ENCODE data around the gene ACSF3. TPM values are rescaled to one million over a fixed set of nuclear protein-coding genes. Genes with fewer than 3 reads are reported as not detected.

ACSF3 gene
- total RNA-seq, 1 experiment from 2014 or later, result 30.8 TPM

- DNase-seq (ENCODE audit: low read depth, low spot score) (no peak), ATAC-seq (no peak)
- H3K27me3 ChIP-seq (ENCODE audit: control insufficient read depth, insufficient read depth, low read length), result no peaks in the 10 kb centered on the region
- BruUV-seq (replicated peaks), result no TSS peak
- TF ChIP-seq, protein P1, sequence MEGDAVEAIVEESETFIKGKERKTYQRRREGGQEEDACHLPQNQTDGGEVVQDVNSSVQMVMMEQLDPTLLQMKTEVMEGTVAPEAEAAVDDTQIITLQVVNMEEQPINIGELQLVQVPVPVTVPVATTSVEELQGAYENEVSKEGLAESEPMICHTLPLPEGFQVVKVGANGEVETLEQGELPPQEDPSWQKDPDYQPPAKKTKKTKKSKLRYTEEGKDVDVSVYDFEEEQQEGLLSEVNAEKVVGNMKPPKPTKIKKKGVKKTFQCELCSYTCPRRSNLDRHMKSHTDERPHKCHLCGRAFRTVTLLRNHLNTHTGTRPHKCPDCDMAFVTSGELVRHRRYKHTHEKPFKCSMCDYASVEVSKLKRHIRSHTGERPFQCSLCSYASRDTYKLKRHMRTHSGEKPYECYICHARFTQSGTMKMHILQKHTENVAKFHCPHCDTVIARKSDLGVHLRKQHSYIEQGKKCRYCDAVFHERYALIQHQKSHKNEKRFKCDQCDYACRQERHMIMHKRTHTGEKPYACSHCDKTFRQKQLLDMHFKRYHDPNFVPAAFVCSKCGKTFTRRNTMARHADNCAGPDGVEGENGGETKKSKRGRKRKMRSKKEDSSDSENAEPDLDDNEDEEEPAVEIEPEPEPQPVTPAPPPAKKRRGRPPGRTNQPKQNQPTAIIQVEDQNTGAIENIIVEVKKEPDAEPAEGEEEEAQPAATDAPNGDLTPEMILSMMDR (IDR thresholded peaks at IDR 0.05), result no peak
- TF ChIP-seq POLR2AphosphoS5 (IDR thresholded peaks at IDR 0.05; ENCODE audit: low read depth, low read length), result no peak
- TF ChIP-seq TCF7L2 (IDR thresholded peaks at IDR 0.05; ENCODE audit: low read depth, low read length), result no peak
- TF ChIP-seq REST (IDR thresholded peaks at IDR 0.05; ENCODE audit: insufficient read depth in 1 of 2, low read depth in 2 of 2, low read length in 1 of 2), result no peak
- no peak for TF ChIP-seq SIN3A (IDR thresholded peaks at IDR 0.05; ENCODE audit: borderline replicate concordance, insufficient read depth, low read depth, low read length)
- intact Hi-C loops (cut with micrococcal nuclease; ENCODE audit: unreplicated experiment), result no loop called here
- no peaks in the 10 kb centered on the region for H3K4me1 ChIP-seq (ENCODE audit: control insufficient read depth, insufficient read depth, low read length)
- in situ Hi-C loops (cut with HindIII; ENCODE audit: low pct_unique_long_range_greater_than_20kb, low sequenced_read_pairs), result no loop called here
- H3K4me3 ChIP-seq (ENCODE audit: low read depth in 2 of 2, low read length in 2 of 2), result no peak overlapping the region
- CTCF ChIA-PET, result no interaction called here
- no peaks in the 10 kb centered on the region for H3K9me3 ChIP-seq (ENCODE audit: control insufficient read depth, insufficient read depth, low read depth, low read length)
- POLR2A ChIA-PET, result no interaction called here
- H3K27ac ChIP-seq (ENCODE audit: low read length), result no peak overlapping the region
- H3K36me3 ChIP-seq (ENCODE audit: control insufficient read depth, insufficient read depth, low read length), result no peaks in the 10 kb centered on the region
These were observed 18.9 kb downstream of the ACSF3 start for GRCh38 chr16:89112377-89113151.

DNA sequence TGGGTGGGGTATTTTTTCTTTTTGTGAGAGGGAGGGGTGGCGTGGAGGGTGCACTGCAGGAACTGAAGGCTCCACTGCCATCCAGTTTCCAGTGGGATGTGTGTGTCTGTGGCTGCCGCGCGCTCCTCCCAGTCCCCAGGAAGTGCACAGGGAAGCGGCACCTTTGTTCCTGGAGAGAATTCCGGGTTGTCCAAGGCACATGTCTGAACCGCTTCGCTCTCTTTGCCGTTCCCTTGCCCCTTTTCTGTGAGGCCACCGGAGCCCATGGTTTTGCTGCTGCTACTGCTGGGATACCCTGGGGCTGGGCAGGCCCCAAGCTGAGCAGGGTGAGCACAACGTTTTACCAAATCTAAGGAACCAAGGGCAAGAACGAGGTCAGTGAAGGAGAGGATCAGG lies 19.5 kb downstream of the ACSF3 start:
- no peak for TF ChIP-seq POLR2AphosphoS5 (IDR thresholded peaks at IDR 0.05; ENCODE audit: low read depth, low read length)
- TF ChIP-seq, protein P1 (IDR thresholded peaks at IDR 0.05), result no peak
- TF ChIP-seq REST (IDR thresholded peaks at IDR 0.05; ENCODE audit: insufficient read depth in 1 of 2, low read depth in 2 of 2, low read length in 1 of 2), result no peak
- TF ChIP-seq TCF7L2 (IDR thresholded peaks at IDR 0.05; ENCODE audit: low read depth, low read length), result no peak
- TF ChIP-seq SIN3A (IDR thresholded peaks at IDR 0.05; ENCODE audit: borderline replicate concordance, insufficient read depth, low read depth, low read length), result no peak
- Histone ChIP-seq H3K9me3 (ENCODE audit: control insufficient read depth, insufficient read depth, low read depth, low read length) (no peaks in the 10 kb centered on the region), H3K27ac (ENCODE audit: low read length) (no peak overlapping the region), H3K4me3 (ENCODE audit: low read depth in 2 of 2, low read length in 2 of 2) (no peak overlapping the region), H3K36me3 (ENCODE audit: control insufficient read depth, insufficient read depth, low read length) (no peaks in the 10 kb centered on the region), H3K27me3 (ENCODE audit: control insufficient read depth, insufficient read depth, low read length) (no peaks in the 10 kb centered on the region), H3K4me1 (ENCODE audit: control insufficient read depth, insufficient read depth, low read length) (no peaks in the 10 kb centered on the region)
- no peak for DNase-seq (ENCODE audit: low read depth, low spot score)
- ATAC-seq, result no peak
- POLR2A ChIA-PET, result no interaction called here
- in situ Hi-C loops (cut with HindIII; ENCODE audit: low pct_unique_long_range_greater_than_20kb, low sequenced_read_pairs) (no loop called here), intact Hi-C loops (cut with micrococcal nuclease; ENCODE audit: unreplicated experiment) (no loop called here)
- CTCF ChIA-PET, result no interaction called here
- BruUV-seq (replicated peaks), result no TSS peak

Measured in Panc1 (cell line).